K562 (cell line): ENCODE measurements around the gene SLC35E1. TPM values are rescaled to one million over a fixed set of nuclear protein-coding genes. Genes with fewer than 3 reads are reported as not detected.
A peak's percentile ranks its signal among the peaks of the same experiment; 100 is the strongest.

Experiments
- CAMTA2 ChIP-seq: fragments of 250-450 bp; sonication (Bioruptor Pico); conservative IDR thresholded peaks from 2 replicates; pipeline ENCODE4 v1.5.1; 2022
- CREB5 ChIP-seq: fragments of 250-450 bp; sonication (Bioruptor Pico); IDR thresholded peaks from 2 replicates; pipeline ENCODE4 v1.5.0; 2020; ENCODE audit warnings: mild to moderate bottlenecking
- CXXC5 ChIP-seq: fragments of 250-450 bp; sonication (Bioruptor Pico); IDR thresholded peaks from 2 replicates; pipeline ENCODE4 v1.8.0; 2022; ENCODE audit warnings: inconsistent platforms, mild to moderate bottlenecking, moderate library complexity
- DIDO1 ChIP-seq: fragments of 450-650 bp; IDR thresholded peaks from 2 replicates; pipeline ENCODE4 v1.6.1; 2016; ENCODE audit warnings: low read depth, missing biosample characterization, missing genetic modification characterization
- DMBX1 ChIP-seq: fragments of 250-450 bp; sonication (Bioruptor Pico); IDR thresholded peaks from 2 replicates; pipeline ENCODE4 v1.8.0; 2022; ENCODE audit warnings: inconsistent platforms, mild to moderate bottlenecking, moderate library complexity, borderline replicate concordance
- E2F4 ChIP-seq: sonication (generic); formaldehyde crosslinking; IDR thresholded peaks from 2 replicates; pipeline ENCODE4 v1.8.0; 2022; ENCODE audit warnings: mild to moderate bottlenecking, low read depth, missing genetic modification reagents
- MTA2 ChIP-seq: fragments of 450-650 bp; IDR thresholded peaks from 2 replicates; pipeline ENCODE4 v1.6.1; 2016; ENCODE audit warnings: low read depth
- NFATC3 ChIP-seq: fragments of 450-650 bp; IDR thresholded peaks from 2 replicates; pipeline ENCODE4 v1.6.1; 2017; ENCODE audit warnings: mild to moderate bottlenecking
- RAD21 ChIP-seq, 2 experiments: fragments of 250-450 bp in 1 of 2; fragments of 450-650 bp in 1 of 2; sonication (Bioruptor Pico) in 1 of 2; formaldehyde crosslinking in 1 of 2; IDR thresholded peaks in 1 of 2; conservative IDR thresholded peaks in 1 of 2; 2 replicates each; pipeline versions ENCODE4 v1.4.0 to v1.8.0; 2020 to 2022; ENCODE audit warnings: mild to moderate bottlenecking in 2 of 2, moderate library complexity in 1 of 2
- RERE ChIP-seq: sonication (generic); formaldehyde crosslinking; IDR thresholded peaks from 2 replicates; pipeline ENCODE4 v1.8.0; 2023; ENCODE audit warnings: missing genetic modification reagents, mild to moderate bottlenecking, borderline replicate concordance
- RNF219 ChIP-seq: fragments of 250-450 bp; sonication (Bioruptor Pico); IDR thresholded peaks from 2 replicates; pipeline ENCODE4 v1.5.0; 2022; ENCODE audit warnings: mild to moderate bottlenecking
- ZNF121 ChIP-seq: sonication (generic); formaldehyde crosslinking; conservative IDR thresholded peaks from 2 replicates; pipeline ENCODE4 v1.8.0; 2022; ENCODE audit warnings: missing genetic modification reagents
- ZNF41 ChIP-seq: fragments of 250-450 bp; sonication (Bioruptor Pico); conservative IDR thresholded peaks from 2 replicates; pipeline ENCODE4 v1.4.0; 2020; ENCODE audit warnings: mild to moderate bottlenecking
- ZNF699 ChIP-seq: fragments of 250-450 bp; sonication (Bioruptor Pico); IDR thresholded peaks from 2 replicates; pipeline ENCODE4 v1.8.0; 2021; ENCODE audit warnings: mild to moderate bottlenecking, moderate library complexity; ENCODE audit not compliant: insufficient replicate concordance
- ZNF79 ChIP-seq: fragments of 250-450 bp; sonication (Bioruptor Pico); IDR thresholded peaks from 2 replicates; pipeline ENCODE4 v1.4.0; 2020; ENCODE audit warnings: low read depth, mild to moderate bottlenecking, moderate library complexity
- polyA plus RNA-seq, 8 experiments: library from polyadenylated mRNA; depleted of rRNA in 4 of 8; stranded (reverse) in 5 of 8; unstranded in 3 of 8; fragments of >200 nt; fragmentation: Nextera tagmentation in 2 of 8; fragmentation: Illumina TruSeq in 1 of 8; extraction: Ambion mirVana in 2 of 8; extraction: Trizol in 1 of 8; gene quantifications; 2 replicates each; pipeline versions ENCODE4 v1.2.1 to v1.2.3, GENCODE V29; 2011 to 2014; ENCODE audit warnings: inconsistent platforms in 1 of 8, missing spikeins in 1 of 8
- total RNA-seq, 7 experiments: library from RNA; depleted of rRNA in 6 of 7; stranded (reverse); fragments of >200 nt in 6 of 7; fragmentation: Illumina TruSeq in 2 of 7; extraction: Trizol in 2 of 7; gene quantifications; 2 replicates each; pipeline versions ENCODE4 v1.2.1 to v1.2.3, GENCODE V29; 2011 to 2021; ENCODE audit warnings: low replicate concordance in 1 of 7

The SLC35E1 gene
- total and polyA plus RNA-seq, 9 of the 15 experiments (the other 6 are each of a cell fraction or from before 2014, with no cell fraction given), result 15.0 to 40.1 (median 25.7) TPM

- no peak for TF ChIP-seq E2F4 (CRISPR knock-in tag)
- no peak for TF ChIP-seq CREB5
- TF ChIP-seq ZNF699 (CRISPR knock-in tag), result no peak
- TF ChIP-seq CXXC5, result peak; percentile 80
- TF ChIP-seq NFATC3, result peak; percentile 56; the same call in 1 of the 2 replicates
- no peak for TF ChIP-seq RNF219
- TF ChIP-seq CAMTA2 (CRISPR knock-in tag), result no peak
- no peak; a peak in 1 of 4 replicates for TF ChIP-seq RAD21 (CRISPR knock-in tag; conservative IDR thresholded peaks at IDR 0.05 in 1 of 2, IDR thresholded peaks at IDR 0.05 in 1 of 2)
- no peak for TF ChIP-seq ZNF79
- TF ChIP-seq ZNF41 (CRISPR knock-in tag), result no peak
- no peak for TF ChIP-seq MTA2
- TF ChIP-seq RERE (CRISPR knock-in tag), result no peak
- TF ChIP-seq DMBX1, result no peak
- peak; percentile 54; the same call in 1 of the 2 replicates for TF ChIP-seq DIDO1 (tag)
- no peak for TF ChIP-seq ZNF121 (CRISPR knock-in tag)
These were observed at the start of gene SLC35E1 (continued) for GRCh38 chr19:16572332-16573211.
